ENCODE measurements around the gene SLAMF1.

DNA sequence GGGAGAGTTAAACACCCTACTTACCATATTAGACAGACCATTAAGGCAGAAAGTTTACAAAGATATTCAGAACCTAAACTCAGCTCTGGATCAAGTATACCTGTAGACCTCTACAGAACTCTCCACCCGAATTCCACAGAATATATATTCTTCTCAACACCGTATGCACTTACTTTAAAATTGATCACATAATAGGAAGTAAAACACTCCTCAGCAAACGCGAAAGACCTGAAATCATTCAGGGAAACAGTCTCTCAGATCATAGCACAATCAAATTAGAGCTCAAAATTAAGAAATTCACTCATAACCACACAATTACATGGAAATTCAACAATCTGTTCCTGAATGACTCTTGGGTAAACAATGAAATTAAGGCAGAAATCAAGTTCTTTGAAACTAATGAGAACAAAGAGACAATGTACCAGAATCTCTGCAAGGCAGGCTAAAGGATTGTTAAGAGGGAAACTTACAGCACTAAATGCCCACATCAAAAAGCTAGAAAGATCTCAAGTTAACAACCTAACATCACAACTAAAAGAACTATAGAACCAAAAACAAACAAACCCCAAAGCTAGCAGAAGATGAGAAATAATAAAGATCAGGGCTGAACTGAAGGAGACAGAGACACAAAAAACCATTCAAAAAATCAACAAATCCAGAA is 86.7 kb downstream of the SLAMF1 start:
- TF ChIP-seq, protein P1, sequence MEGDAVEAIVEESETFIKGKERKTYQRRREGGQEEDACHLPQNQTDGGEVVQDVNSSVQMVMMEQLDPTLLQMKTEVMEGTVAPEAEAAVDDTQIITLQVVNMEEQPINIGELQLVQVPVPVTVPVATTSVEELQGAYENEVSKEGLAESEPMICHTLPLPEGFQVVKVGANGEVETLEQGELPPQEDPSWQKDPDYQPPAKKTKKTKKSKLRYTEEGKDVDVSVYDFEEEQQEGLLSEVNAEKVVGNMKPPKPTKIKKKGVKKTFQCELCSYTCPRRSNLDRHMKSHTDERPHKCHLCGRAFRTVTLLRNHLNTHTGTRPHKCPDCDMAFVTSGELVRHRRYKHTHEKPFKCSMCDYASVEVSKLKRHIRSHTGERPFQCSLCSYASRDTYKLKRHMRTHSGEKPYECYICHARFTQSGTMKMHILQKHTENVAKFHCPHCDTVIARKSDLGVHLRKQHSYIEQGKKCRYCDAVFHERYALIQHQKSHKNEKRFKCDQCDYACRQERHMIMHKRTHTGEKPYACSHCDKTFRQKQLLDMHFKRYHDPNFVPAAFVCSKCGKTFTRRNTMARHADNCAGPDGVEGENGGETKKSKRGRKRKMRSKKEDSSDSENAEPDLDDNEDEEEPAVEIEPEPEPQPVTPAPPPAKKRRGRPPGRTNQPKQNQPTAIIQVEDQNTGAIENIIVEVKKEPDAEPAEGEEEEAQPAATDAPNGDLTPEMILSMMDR (IDR thresholded peaks at IDR 0.05), result no peak
- TF ChIP-seq POLR2A (IDR thresholded peaks at IDR 0.05), result no peak

Data from upper lobe of left lung (tissue), 4 donors.